ENCODE measurements around the gene UPP1.

GRCh38 chr7:48097521-48098231, 8.6 kb downstream of the UPP1 start:
- TF ChIP-seq REST (IDR thresholded peaks at IDR 0.05; ENCODE audit: insufficient read depth in 1 of 2, low read depth in 2 of 2, low read length in 2 of 2) (no peak), POLR2AphosphoS5 (IDR thresholded peaks at IDR 0.05; ENCODE audit: low read depth, low read length) (no peak), FOXP2 (optimal IDR thresholded peaks at IDR 0.05; ENCODE audit: borderline replicate concordance, extremely low read depth, extremely low read length, insufficient read depth) (no peak), TAF1 (IDR thresholded peaks at IDR 0.05; ENCODE audit: borderline replicate concordance, insufficient read depth, low read length) (no peak)
